ENCODE data around the gene PRCD.
"Not testable (repeated sequence)": the region's sequence is repeated elsewhere in the genome, so short reads cannot be mapped to it uniquely, and the experiment has no call there.

The PRCD gene

DNA sequence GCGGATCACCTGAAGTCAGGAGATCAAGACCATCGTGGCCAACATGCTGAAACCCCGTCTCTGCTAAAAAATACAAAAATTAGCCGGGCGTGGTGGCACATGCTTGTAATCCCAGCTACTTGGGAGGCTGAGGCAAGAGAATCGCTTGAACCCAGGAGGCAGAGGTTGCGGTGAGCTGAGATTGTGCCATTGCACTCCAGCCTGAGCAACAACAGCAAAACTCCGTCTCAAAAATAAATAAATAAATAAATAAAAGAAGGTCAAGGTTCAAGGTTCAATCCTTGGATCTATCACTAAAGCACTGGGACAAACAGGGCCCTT lies 14.4 kb upstream of the PRCD start:
- in situ Hi-C loops (cut with MboI; ENCODE audit: low sequenced_read_pairs): not testable (repeated sequence)

DNA sequence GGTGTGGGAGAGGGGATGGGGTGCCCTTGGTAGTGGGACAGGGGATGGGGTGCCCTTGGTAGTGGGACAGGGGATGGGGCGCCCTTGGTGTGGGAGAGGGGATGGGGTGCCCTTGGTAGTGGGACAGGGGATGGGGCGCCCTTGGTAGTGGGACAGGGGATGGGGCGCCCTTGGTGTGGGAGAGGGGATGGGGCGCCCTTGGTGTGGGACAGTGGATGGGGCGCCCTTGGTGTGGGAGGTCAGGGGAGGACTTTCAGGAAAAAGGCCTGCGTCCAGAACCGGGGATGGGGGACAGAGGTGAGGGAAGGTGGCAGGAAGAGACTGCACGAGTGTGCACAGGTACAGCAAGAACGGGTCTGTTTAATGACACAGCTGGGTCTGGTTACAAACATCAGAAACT lies 12.8 kb upstream of the PRCD start:
- in situ Hi-C loops (cut with MboI; ENCODE audit: low sequenced_read_pairs): not testable (repeated sequence)

DNA sequence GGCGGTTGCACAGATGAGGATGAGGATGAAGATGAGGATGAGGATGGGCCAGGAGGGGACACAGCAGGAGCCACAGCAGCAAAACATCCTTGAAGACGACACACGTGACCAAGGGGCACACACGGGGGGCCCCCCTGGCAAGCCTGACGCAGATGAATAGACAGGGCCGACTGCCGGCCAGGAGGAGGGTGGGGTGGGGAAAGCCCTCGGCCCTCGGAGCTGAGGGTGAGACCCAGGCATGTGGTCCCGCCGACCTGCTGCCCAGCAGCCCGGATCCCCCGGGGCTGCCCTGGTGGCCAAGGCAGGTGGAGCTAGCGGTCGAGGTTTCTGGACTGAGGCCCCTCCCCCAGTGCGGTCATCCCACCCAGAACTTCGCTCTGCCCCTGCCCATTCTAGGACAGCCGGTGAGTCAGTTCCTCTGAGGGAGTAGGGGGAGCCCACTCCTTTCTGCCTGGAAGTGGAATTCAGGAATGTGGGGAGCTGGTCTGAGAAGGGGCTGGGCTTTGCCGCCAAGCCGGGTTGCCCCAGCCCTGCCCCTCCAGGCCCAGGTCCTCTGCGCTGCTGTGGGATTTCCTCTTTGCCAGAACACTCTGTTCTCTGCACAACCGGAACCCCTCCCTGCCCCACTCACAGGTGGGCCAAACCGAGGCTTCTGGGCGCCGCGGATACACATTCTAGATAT lies 12.3 kb upstream of the PRCD start:
- in situ Hi-C loops (cut with MboI; ENCODE audit: low sequenced_read_pairs): no loop called here

DNA sequence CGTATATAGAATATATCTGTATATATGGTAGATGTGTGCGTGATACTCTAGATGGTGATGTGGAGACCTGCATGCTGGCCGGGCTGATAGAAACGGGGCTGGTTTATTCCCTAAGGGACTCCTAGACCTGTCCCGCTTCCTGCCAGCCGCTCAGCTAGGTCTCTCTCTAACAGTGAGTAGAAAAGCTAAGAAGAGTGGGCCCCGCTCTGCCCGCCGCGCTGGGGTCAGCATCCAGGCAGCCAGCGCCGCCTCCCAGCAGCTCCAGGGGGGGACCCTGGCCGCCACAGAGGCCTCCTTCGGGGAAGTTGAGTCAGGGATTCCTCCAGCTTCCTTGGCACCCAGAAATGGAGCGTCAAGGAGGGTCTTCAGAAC lies 11.7 kb upstream of the PRCD start:
- in situ Hi-C loops (cut with MboI; ENCODE audit: low sequenced_read_pairs): no loop called here

DNA sequence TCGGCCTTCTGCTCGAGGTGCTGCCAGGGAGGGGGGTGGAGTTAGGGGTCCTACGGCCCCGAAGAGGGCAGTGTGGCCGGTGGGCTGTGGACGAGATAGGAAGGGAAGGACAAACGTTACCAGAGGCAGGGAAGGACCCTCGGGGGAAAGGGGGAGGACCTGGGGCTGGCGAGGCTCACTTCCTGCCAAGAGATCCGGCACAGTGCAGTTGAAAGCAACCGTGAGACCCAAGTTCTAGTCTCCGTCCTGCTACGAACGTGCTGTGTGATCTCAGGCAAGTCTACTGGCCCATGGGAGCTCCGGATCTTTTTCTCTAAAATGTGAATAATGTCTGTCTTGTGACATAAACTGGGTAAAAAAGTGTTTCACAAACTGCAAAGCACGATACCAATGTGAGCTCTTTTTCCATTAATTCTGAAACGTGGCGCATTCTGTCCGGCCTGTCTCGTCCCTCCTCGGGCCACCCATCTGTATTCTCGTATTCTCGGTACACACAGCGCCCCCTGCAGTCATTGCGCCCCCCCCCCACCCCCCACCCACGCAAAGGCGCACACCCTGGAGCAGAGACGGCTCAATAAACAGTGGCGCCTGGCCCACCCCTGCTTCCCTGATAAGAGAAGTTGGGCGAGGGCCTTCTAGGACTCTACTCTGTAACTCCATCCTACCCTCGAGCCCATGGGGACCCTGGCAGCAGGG lies 11.2 kb upstream of the PRCD start:
- in situ Hi-C loops (cut with MboI; ENCODE audit: low sequenced_read_pairs): no loop called here

DNA sequence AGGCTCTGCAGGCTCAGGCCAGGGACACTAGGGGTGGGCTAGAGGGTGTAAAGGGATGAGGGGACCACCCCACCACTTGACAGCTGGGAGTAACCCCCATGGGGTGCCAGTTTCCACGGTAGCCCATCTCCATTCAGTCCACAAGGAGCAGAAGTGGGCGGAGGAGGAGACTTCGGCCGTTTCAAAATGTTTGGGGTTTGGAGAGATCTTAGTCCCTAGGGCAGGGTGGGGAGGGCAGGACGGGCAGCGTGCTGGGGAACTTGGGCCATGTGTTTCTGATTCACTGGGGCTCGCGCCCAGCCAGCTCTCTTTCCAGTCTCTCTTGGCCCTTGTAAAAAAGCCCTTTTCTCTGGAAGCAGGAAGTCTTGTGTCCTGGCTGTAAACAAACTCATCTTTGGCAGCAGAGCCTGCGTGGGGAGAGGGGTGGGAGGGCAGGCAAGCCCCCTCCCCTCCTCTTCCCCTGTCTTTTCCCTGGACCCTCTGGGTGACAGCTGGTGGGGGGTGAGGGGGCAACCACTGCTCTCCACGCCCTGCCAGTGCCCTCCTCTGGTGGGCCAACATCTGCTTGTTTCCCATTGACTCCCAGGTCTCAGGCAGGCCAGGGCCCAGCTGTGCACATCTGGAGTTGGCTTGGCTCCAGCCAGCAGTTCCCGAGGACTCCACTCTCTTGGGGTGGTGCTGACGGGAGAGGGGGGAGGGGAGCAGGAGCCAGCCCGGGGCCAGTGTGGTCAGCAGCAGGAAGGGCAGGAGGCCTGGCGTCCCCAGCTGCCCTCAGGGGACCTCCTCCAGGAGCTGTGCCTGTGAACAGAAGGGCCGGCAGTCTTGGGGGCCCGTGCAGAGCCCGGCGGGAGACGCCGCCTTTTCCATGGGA lies 10.4 kb upstream of the PRCD start:
- in situ Hi-C loops (cut with MboI; ENCODE audit: low sequenced_read_pairs): no loop called here

DNA sequence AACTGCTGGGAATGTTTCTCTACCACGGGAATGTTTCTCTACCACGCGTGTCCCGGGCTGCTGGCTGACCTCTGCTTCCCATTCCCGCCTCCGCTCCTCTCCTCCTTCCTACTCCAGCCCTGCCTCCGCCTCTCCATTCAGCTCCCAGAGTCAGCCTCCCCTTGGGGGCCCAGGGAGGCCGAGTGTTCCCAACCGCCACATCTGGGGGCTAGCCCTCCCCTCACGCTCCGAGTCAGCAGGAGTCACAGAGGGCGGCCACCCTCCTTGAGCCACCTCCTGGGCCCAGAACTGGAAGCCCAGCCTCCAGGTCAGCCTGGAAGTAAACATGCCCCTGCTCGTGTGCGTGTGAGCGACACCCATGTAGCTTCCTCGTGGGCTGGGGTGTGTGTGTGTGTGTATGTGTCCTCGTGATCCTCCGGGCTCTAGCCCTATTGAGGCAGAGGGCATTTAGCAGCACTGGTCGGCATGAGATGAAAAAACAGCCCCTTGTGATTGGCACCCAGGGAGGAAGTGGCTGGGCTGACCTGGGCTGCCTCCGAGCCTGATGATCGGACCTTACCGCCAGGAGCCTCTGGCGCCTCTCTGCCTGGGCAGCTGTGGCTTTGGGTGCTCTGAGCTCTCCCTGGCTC lies 9.6 kb upstream of the PRCD start:
- in situ Hi-C loops (cut with MboI; ENCODE audit: low sequenced_read_pairs): no loop called here

DNA sequence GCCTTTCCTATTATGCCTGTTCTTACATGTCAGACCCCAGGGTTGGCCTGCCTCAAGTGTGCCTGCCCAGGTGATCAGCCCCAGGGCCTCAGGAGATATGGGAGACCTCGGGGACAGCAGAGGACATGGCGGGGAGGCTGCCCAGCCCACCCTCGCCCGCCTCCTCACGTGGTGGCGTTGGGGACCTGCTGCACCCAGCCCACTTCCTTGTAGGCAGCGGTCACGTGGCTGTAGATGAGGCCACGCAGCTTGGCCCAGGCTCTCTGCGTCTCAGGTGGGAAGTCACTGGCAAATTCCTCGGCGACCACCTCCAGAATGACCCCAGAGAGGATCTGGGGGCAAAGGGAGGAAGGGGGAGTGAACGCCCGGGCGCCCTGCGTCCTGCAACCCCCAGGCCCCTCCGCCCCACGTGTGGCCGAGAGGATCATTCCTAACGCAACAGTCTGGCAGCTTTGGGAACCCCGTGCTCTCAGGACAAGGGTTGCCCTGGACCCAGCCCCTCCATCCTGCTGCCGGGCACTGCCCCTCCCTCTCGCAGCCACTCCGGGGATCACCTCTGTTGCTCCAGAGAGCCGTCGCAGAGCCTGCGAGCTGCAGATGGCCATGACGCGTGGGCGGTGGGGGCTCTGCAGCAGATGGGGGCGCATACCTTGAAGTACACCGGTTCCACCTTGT lies 8.9 kb upstream of the PRCD start:
- in situ Hi-C loops (cut with MboI; ENCODE audit: low sequenced_read_pairs): no loop called here

DNA sequence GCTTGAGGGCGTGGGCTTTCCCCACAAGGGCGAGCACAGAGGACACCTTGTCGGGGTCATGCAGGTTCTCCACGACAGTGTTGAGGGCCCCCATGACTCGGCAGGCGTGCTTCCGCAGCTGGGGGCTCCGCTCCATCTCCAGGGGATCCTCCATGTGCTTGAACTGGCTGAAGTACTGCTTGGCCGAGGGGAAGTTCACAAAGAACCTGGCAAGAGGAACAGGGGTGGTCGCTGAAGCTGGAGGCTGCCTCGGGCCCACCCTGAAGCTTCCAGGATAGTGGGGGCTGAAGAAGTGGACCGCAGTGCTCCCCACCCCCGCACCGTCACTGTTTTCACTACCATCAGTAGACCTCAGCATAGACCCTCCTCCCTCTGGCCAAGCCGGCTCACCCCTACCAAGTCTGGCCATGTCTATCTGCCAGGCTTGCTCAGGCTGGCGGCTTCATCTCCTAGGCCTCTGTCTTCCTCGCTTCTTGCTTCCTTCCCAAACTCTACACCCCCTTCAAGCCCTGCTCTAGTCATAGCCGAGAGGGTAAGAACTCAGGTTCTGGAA lies 8.3 kb upstream of the PRCD start:
- in situ Hi-C loops (cut with MboI; ENCODE audit: low sequenced_read_pairs): no loop called here

DNA sequence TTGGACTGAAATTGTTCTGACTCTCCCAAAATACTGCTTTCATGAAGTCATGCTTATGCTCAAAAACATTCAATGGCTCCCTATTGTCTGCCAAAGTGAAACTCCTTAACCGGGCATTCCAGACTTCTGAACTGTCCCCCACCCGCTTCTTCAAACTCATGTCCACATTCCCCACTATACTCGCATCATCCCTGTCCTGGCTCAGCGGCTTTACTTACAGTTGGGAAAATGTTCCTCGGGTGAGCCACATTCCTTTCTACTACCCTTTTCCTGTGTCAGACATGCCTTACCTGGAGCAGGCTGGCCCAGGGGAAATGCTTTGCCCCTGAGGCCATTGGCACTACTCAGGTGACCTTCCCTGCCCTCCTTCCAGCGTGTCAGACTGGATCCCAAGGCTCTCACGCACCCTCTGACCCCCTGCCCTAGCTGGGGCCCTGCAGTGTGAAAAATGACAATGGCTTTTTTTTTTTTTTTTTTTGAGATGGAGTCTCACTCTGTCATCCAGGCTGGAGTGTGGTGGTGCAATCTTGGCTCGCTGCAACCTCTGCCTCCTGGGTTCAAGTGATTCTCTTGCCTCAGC lies 7.7 kb upstream of the PRCD start:
- in situ Hi-C loops (cut with MboI; ENCODE audit: low sequenced_read_pairs): no loop called here

DNA sequence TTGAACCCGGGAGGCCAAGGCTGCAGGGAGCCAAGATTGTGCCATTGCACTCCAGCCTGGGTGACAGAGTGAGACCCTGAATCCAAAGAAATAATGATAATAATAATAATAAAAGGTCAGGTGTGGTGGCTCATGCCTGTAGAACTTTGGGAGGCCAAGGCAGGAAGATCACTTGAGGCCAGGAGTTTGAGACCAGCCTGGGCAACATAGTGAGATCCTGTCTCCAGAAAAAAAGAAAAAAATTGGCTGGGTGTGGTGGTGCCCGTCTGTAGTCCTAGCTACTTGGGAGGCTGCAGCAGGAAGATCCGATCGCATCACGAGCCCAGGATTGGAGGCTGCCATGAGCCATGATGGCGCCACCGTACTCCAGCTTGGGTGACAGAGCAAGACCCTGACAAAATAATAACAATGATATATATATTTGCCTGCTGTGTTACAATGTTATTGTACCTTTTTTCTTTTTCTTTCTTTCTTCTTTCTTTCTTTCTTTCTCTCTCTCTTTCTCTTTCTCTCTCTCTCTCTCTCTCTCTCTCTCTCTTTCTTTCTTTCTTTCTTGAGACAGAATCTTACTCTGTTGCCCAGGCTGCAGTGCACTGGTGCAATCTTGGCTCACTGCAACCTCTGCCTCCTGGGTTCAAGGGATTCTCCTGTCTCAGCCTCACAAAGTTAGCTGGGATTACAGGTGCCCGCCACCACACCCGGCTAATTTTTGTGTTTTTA lies 6.0 kb upstream of the PRCD start:
- in situ Hi-C loops (cut with MboI; ENCODE audit: low sequenced_read_pairs): not testable (repeated sequence)

DNA sequence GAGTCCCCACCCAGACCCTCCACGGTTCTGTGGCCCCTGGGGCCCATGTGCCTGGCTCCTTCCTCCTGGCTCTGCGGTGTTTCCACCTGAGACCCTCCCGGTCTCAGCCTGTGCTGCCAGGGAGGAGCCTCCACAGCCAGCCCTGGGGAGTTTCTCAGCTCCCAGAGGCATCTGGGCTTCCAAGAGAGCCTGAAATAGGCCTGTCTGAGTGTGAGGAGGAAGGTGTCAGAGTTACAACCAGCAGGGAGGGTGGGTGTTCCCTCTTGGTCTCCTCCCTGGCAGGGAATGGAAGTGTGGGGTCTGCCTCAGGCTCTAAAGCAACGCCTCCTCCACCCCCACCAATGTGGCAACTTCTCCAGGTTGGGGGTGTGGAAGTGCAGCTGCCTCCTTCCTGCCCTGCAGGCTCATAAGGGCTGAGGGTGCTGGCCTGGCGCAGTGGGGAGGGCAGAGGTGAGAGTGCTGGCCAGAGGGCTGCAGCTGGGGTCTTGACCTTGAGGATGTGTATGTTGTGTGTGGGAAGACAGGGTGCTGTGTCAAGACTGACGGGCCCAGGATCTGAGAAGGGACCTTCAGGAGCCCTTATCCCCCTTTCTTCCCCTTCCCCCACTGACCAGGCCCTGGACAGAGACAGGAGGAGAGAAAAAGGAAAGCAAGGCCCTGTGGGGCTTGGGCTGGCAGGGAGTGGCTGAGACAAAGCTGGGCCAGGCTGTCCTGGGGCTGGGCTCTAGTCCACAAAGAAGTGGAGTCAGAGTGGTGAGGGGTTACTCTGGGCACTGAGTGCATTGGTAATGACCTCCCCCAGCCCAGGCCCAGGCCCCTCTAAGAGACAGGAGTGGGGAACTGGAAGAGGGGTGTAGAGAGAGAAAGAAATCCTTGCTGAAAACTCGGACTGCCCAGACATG lies 4.8 kb upstream of the PRCD start:
- in situ Hi-C loops (cut with MboI; ENCODE audit: low sequenced_read_pairs): no loop called here

DNA sequence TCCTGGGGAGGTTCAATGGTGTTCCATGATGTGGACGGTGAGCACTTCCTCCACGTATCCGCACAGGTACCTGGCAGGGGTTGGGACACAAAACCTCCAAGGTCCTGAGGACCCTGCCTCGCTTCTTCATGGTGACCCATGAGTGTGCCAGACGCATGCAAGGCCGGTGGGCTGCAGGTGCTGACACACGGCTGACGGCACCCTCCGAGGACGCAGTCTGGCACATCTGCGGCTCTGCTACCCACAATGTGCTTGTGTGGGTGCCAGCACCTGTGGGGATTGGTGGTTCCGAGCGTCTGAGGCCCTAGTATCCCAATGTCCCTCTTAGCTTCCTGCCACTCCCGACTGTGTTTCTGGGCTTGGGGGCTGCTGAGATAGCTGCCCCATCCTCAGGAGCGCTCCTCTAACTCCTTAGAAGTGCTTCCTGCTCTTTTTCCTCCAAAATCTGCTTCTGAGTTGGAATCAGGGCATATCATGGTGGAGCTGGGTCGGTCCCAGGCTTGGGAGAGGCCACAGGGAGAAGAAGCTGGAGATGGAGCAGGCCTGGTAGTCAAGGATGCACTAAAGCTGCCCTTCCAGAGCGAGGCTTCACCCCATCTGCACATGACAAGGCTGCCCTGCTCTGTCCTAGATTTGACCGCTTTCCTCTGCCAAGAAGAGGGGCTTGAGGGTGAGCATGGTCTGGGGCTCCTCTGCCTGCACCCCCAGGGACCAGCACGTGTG lies 3.9 kb upstream of the PRCD start:
- in situ Hi-C loops (cut with MboI; ENCODE audit: low sequenced_read_pairs): no loop called here

DNA sequence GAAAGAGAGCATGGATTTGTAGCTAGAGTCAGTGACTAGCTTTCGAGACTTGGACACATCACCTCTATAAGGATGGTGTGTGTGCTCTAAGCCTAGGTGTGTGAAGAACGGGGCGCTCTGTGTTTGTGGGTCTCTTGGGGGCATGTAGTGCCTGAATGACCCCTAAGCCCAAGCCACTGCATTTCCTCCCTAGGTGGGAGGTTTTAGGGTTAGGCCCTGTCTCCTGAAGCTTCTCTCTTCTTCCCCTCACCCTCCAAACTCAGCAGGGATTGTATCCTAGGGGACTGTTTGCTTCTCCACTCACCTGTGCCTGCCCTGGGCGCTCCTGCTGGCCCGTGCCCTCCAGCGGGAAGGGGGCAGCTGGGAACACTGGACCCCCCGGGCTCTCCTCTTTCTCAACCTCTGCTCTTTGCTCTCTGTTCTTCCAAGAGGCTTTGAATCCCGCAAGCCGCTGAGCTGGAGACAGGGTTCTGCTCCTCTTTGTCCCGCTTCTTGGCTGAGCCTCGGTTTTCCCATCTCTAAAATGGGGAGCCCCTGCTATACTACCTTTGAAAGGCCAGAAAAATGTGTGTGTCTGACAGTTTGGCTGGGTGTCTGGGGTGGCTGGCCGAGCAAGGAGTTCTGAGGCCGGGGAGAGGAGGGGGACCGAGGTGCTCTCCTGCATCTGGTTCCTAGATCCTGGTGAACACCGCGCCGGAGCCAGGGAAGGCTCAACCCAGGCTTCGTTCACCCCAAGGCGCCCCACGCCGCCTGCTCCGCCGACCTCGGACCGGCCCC lies 3.1 kb upstream of the PRCD start:
- in situ Hi-C loops (cut with MboI; ENCODE audit: low sequenced_read_pairs): no loop called here

DNA sequence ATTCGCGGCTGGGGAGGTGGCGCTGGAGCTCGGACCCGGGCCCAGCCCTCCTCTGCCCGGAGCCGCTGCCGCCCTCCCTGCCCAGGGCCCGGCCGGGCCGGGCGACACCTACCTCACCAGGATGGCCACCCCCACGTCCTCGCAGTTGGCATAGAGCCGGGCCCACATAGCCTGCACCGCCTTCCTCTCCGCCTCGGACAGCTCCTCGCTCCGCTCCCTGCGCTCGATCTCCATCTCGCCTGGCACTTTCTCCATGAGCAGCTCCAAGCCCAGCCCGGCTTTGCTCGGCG lies 2.6 kb upstream of the PRCD start:
- in situ Hi-C loops (cut with MboI; ENCODE audit: low sequenced_read_pairs): no loop called here

DNA sequence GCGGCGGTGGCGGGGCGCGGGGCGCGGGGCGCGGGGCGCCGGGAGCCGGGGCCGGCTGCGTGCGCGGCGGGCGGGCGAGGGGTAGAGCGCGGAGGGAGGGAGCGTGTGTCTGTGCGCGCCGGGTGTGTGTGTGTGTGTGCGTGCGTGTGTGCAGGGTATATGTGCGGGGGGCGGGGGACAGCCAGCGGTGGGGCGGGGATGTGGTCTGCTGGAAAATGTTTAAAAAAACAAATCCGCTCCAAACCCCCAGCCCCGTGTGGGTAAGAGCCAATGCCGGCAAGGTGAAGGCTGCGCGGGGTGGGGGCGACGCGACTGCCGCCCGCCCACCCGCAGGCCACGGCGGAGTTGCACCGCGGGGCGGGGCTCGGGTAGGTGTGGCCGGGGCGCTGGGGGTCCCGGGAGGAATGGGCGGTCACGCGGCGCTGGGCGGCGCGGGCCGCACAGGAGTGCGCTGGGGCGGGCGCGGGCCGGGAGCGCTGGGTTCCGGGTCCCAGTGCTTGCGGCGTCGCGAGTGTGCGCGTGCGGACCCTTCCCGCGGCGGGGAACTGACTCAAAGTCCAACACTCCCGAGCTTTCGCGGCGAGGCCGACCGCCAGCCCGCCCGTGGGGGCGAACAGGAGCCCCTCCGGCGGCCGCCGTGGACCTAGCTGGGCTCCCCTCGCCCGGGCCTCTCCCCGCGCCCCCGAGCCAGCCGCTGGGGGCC lies 2.1 kb upstream of the PRCD start, which contains the start of gene CYGB:
Gene CYGB, minus strand, starts transcription at position 132 of the 703 bp plus-strand sequence. CDS start 167 bp downstream, outside the sequence.
- in situ Hi-C loops (cut with MboI; ENCODE audit: low sequenced_read_pairs): no loop called here

Data from HL-60/S4 treated with phorbol 12-myristate 13-acetate at 8.2 ng/mL for 4 days and 3 days (cell line).